K562 (cell line): ENCODE measurements around the gene C14orf180. TPM values are rescaled to one million over a fixed set of nuclear protein-coding genes. Genes with fewer than 3 reads are reported as not detected.

Source experiments
- ATAC-seq: fragments of 200-7000 bp; cut with Tn5 transposase; 3 replicates; pipeline ENCODE4 v1.9.1; 2020; ENCODE audit warnings: moderate library complexity
- BruUV-seq: library from RNA; stranded (reverse); fragments of 400-500 nt; replicated peaks from 2 replicates; lab custom pipeline; 2021; lab: Mats Ljungman, UMichigan
- CTCF ChIA-PET: fragments of 300-600 bp; formaldehyde crosslinking; extraction: SDS; loops from one replicate; lab custom pipeline; 2021; ENCODE audit warnings: low intra/inter-chr PET ratio; lab: Yijun Ruan, JAX
- POLR2A ChIA-PET: fragments of 300-600, 350-650 bp; sonication (Branson Sonifier 250); formaldehyde crosslinking; extraction: SDS; loops from one replicate; lab custom pipeline; 2021; ENCODE audit warnings: antibody characterized with exemption, inconsistent platforms; lab: Yijun Ruan, JAX
- DNase-seq, 4 experiments: peaks; one replicate each; pipeline versions ENCODE4 v3.0.0 to v3.0.0-alpha.2; 2011 to 2018; ENCODE audit warnings: low spot score in 3 of 4, mixed read lengths in 3 of 4; ENCODE audit errors: extremely low read depth in 1 of 4
- FAIRE-seq: peaks from 2 replicates; lab custom pipeline; 2011; peaks lifted over from hg19 to GRCh38; lab: Jason Lieb, UNC
- H2AFZ ChIP-seq: 2 replicates; pipeline ENCODE4 v1.6.0; 2011; ENCODE audit warnings: low read depth, low read length, control low read depth, inconsistent platforms
- H3K27ac ChIP-seq: fragments of 200-600 bp; 3 replicates; pipeline ENCODE4 v1.8.0; 2011; ENCODE audit warnings: low read depth, mild to moderate bottlenecking, control low read depth, inconsistent platforms, low read length, moderate library complexity, mixed read lengths; ENCODE audit errors: extremely low read depth
- H3K27me3 ChIP-seq, 2 experiments: fragments of 300-600 bp in 1 of 2; 2 replicates in 1 of 2; 3 replicates in 1 of 2; pipeline versions ENCODE4 v1.6.0 to v1.8.0; 2011; ENCODE audit warnings: inconsistent platforms in 2 of 2, low read length in 2 of 2, mild to moderate bottlenecking in 1 of 2, mixed read lengths in 1 of 2, moderate library complexity in 1 of 2; ENCODE audit not compliant: control insufficient read depth in 2 of 2, insufficient read depth in 2 of 2
- H3K36me3 ChIP-seq: fragments of 300-600 bp; 3 replicates; pipeline ENCODE4 v1.8.0; 2011; ENCODE audit warnings: mild to moderate bottlenecking, low read length, inconsistent platforms; ENCODE audit not compliant: control insufficient read depth, insufficient read depth
- H3K4me1 ChIP-seq, 2 experiments: fragments of 200-600 bp in 1 of 2; replicated peaks in 1 of 2; 2 replicates in 1 of 2; 3 replicates in 1 of 2; pipeline versions ENCODE4 v1.5.1 to v1.8.0; 2011; ENCODE audit warnings: inconsistent platforms in 2 of 2, low read length in 2 of 2, mild to moderate bottlenecking in 1 of 2, mixed read lengths in 1 of 2, moderate library complexity in 1 of 2; ENCODE audit not compliant: control insufficient read depth in 2 of 2, insufficient read depth in 2 of 2
- H3K4me2 ChIP-seq: 2 replicates; pipeline ENCODE4 v1.6.1; 2011; ENCODE audit warnings: low read length, control low read depth, inconsistent platforms, mixed read lengths; ENCODE audit not compliant: insufficient read depth
- H3K4me3 ChIP-seq: fragments of 200-600 bp; sonication (generic), shearing (Covaris generic); 2 replicates; pipeline ENCODE4 v1.5.1; 2016; ENCODE audit warnings: control low read depth, inconsistent platforms
- H3K79me2 ChIP-seq: fragments of 200-600 bp; 3 replicates; pipeline ENCODE4 v1.8.0; 2011; ENCODE audit warnings: low read length, inconsistent platforms; ENCODE audit not compliant: control insufficient read depth, insufficient read depth
- H3K9ac ChIP-seq, 2 experiments: 2 replicates each; pipeline versions ENCODE4 v1.6.0 to v1.6.1; 2011; ENCODE audit warnings: low read depth in 2 of 2, low read length in 2 of 2, control low read depth in 1 of 2, inconsistent platforms in 1 of 2, mild to moderate bottlenecking in 1 of 2, mixed read lengths in 1 of 2; ENCODE audit not compliant: insufficient read depth in 1 of 2
- H3K9me1 ChIP-seq: one replicate; pipeline ENCODE4 v1.6.0; 2011; ENCODE audit warnings: inconsistent platforms, mild to moderate bottlenecking, low read length, moderate library complexity; ENCODE audit not compliant: control insufficient read depth, insufficient read depth
- H3K9me3 ChIP-seq: replicated peaks from 2 replicates; pipeline ENCODE4 v1.5.1; 2011; ENCODE audit warnings: low read depth, low read length, inconsistent platforms; ENCODE audit not compliant: control insufficient read depth, insufficient read depth
- H4K20me1 ChIP-seq: replicated peaks from 2 replicates; pipeline ENCODE4 v1.6.1; 2011; ENCODE audit warnings: low read length, inconsistent platforms, mixed read lengths; ENCODE audit not compliant: control insufficient read depth, insufficient read depth
- ADNP ChIP-seq: fragments of 200-800 bp; sonication (Bioruptor generic); IDR thresholded peaks from 2 replicates; pipeline ENCODE4 v1.6.1; 2016; ENCODE audit warnings: missing genetic modification characterization, missing compliant biosample characterization
- ETV1 ChIP-seq: fragments of 450-650 bp; conservative IDR thresholded peaks from 2 replicates; pipeline ENCODE4 v1.6.1; 2016; ENCODE audit warnings: missing genetic modification characterization, control low read depth, low read depth, missing compliant biosample characterization
- HEY1 ChIP-seq: fragments of 250-450 bp; sonication (Bioruptor Pico); IDR thresholded peaks from 2 replicates; pipeline ENCODE4 v1.5.0; 2020; ENCODE audit warnings: mild to moderate bottlenecking, moderate library complexity, borderline replicate concordance
- HNRNPLL ChIP-seq: fragments of 200-400 bp; formaldehyde crosslinking; IDR thresholded peaks from 2 replicates; pipeline ENCODE4 v1.6.1; 2017; ENCODE audit warnings: low read length, low read depth, mild to moderate bottlenecking; ENCODE audit not compliant: poor library complexity, severe bottlenecking
- KDM1A ChIP-seq, 2 experiments: fragments of 450-650 bp; IDR thresholded peaks; 2 replicates each; pipeline ENCODE4 v1.6.1; 2016; ENCODE audit warnings: mild to moderate bottlenecking in 2 of 2
- MEIS2 ChIP-seq: fragments of 450-650 bp; IDR thresholded peaks from 2 replicates; pipeline ENCODE4 v1.6.1; 2014; ENCODE audit warnings: mild to moderate bottlenecking; ENCODE audit not compliant: partially characterized antibody
- MYBL2 ChIP-seq, 2 experiments: fragments of 450-650 bp in 1 of 2; sonication (generic) in 1 of 2; formaldehyde crosslinking in 1 of 2; IDR thresholded peaks; 2 replicates each; pipeline versions ENCODE4 v1.6.1 to v1.8.1; 2017 to 2022; ENCODE audit warnings: borderline replicate concordance in 1 of 2, inconsistent platforms in 1 of 2, low read depth in 1 of 2, mild to moderate bottlenecking in 1 of 2, missing genetic modification reagents in 1 of 2, moderate library complexity in 1 of 2
- PHF21A ChIP-seq: fragments of 450-650 bp; IDR thresholded peaks from 2 replicates; pipeline ENCODE4 v1.6.1; 2017; ENCODE audit warnings: low read depth, borderline replicate concordance
- RB1 ChIP-seq: fragments of 450-650 bp; IDR thresholded peaks from 2 replicates; pipeline ENCODE4 v1.6.1; 2017; ENCODE audit warnings: low read depth, mild to moderate bottlenecking
- RHOXF2B ChIP-seq: fragments of 250-450 bp; sonication (Bioruptor Pico); conservative IDR thresholded peaks from 2 replicates; pipeline ENCODE4 v1.5.1; 2021
- TCF3 ChIP-seq: sonication (generic); formaldehyde crosslinking; IDR thresholded peaks from 2 replicates; pipeline ENCODE4 v1.4.0; 2020; ENCODE audit warnings: mild to moderate bottlenecking, missing genetic modification reagents
- ZNF780A ChIP-seq: fragments of 250-450 bp; sonication (Bioruptor Pico); IDR thresholded peaks from 2 replicates; pipeline ENCODE4 v1.5.0; 2021; ENCODE audit warnings: mild to moderate bottlenecking
- ZNF785 ChIP-seq: fragments of 250-450 bp; sonication (Bioruptor Pico); IDR thresholded peaks from 2 replicates; pipeline ENCODE4 v1.4.0; 2020; ENCODE audit warnings: mild to moderate bottlenecking
- WGBS: fragments of 100-300 bp; shearing (Covaris generic); methylation state at CpG from one replicate; pipeline ENCODE4 v1.1.6; 2016; ENCODE audit warnings: low coverage, mixed read lengths; ENCODE audit not compliant: insufficient coverage; ENCODE audit errors: missing lambda C conversion rate; 5-methylcytosine and 5-hydroxymethylcytosine counted together
- in situ Hi-C: fragments of 300-500 bp; cut with MboI; formaldehyde crosslinking; loops from 4 replicates; pipeline ENCODE4 v1.15.0; 2018; ENCODE audit warnings: inconsistent platforms, mixed read lengths
- intact Hi-C: fragments of 100-400 bp; cut with micrococcal nuclease; formaldehyde crosslinking; loops from 2 replicates; pipeline ENCODE4 v1.14.2; 2022
- polyA plus RNA-seq, 8 experiments: library from polyadenylated mRNA; depleted of rRNA in 4 of 8; stranded (reverse) in 5 of 8; unstranded in 3 of 8; fragments of >200 nt; fragmentation: Nextera tagmentation in 2 of 8; fragmentation: Illumina TruSeq in 1 of 8; extraction: Ambion mirVana in 2 of 8; extraction: Trizol in 1 of 8; gene quantifications; 2 replicates each; pipeline versions ENCODE4 v1.2.1 to v1.2.3, GENCODE V29; 2011 to 2014; ENCODE audit warnings: inconsistent platforms in 1 of 8, missing spikeins in 1 of 8
- total RNA-seq, 7 experiments: library from RNA; depleted of rRNA in 6 of 7; stranded (reverse); fragments of >200 nt in 6 of 7; fragmentation: Illumina TruSeq in 2 of 7; extraction: Trizol in 2 of 7; gene quantifications; 2 replicates each; pipeline versions ENCODE4 v1.2.1 to v1.2.3, GENCODE V29; 2011 to 2021; ENCODE audit warnings: low replicate concordance in 1 of 7
- TF ChIP-seq, protein P1 (sequence below): sonication (generic); formaldehyde crosslinking; IDR thresholded peaks from 2 replicates; pipeline ENCODE4 v1.9.0; 2022; ENCODE audit warnings: mild to moderate bottlenecking, missing genetic modification reagents
- TF ChIP-seq, protein P2 (sequence below): sonication (generic); formaldehyde crosslinking; IDR thresholded peaks from 2 replicates; pipeline ENCODE4 v1.8.0; 2022; ENCODE audit warnings: missing genetic modification reagents, mild to moderate bottlenecking, moderate library complexity, borderline replicate concordance
- TF ChIP-seq, protein P3 (sequence below): fragments of 450-650 bp; formaldehyde crosslinking; IDR thresholded peaks from 2 replicates; pipeline ENCODE4 v1.4.0; 2020; ENCODE audit warnings: mild to moderate bottlenecking, moderate library complexity

C14orf180 gene
- total and polyA plus RNA-seq, 9 of the 15 experiments (the other 6 are each of a cell fraction or from before 2014, with no cell fraction given), result not detected

DNA sequence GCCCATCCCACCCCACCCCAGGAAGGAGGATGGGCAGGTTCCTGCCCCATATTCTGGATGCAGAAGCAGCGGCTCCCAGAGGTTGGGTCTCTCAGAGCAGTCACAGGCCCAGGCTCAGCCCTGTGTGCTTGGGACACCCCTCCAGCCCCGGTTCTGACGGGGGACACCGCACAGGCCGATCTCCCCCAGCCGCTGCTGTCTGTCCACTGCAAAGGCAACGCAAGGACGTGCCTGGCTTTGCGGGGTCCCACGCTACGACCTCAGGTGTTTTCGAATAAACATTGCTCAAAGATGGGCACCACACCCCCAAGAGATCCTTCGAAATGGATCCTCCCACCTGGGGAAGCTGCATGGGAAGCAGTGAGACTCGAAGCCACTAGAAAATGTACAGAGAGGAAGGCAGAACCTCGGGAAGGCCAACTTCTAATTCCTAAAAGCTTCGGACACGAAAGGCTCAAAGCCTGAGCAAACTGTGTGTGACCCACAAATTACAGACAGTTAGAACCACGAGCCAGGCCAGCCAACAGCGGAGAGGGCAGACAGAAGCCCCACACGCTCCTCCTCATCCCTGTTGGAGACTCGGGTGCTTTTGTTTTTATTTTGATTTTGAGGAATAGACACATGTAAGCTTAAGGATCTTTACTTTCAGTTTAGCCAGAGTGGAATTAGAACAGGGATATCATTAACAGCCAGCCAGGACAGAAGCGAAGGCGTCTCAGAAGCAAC, 10.8 kb downstream of the C14orf180 start:
- H3K27me3 ChIP-seq, result peaks cover 9 to 32% of the 10 kb centered on the region in 2 experiments; a peak in 3 of 5 replicates
- H3K79me2 ChIP-seq, result no peaks in the 10 kb centered on the region
- no peak overlapping the region for H3K27ac ChIP-seq
- no peak overlapping the region for H3K4me2 ChIP-seq
- ATAC-seq (no peak), DNase-seq (no peak), FAIRE-seq (no peak)
- H2AFZ ChIP-seq, result no peak overlapping the region
- H3K4me3 ChIP-seq, result no peak overlapping the region
- ChIA-PET POLR2A (no interaction called here), CTCF (no interaction called here)
- no TSS peak for BruUV-seq
- in situ Hi-C loops, result no loop called here
- no peaks in the 10 kb centered on the region for H3K9me1 ChIP-seq
- H4K20me1 ChIP-seq, result peaks cover 9% of the 10 kb centered on the region; the same call in 1 of the 2 replicates
- H3K9me3 ChIP-seq, result no peaks in the 10 kb centered on the region
- H3K4me1 ChIP-seq, result peaks cover 0 to 21% of the 10 kb centered on the region in 2 experiments; a peak in 2 of 5 replicates
- no peak overlapping the region for H3K9ac ChIP-seq
- H3K36me3 ChIP-seq, result no peaks in the 10 kb centered on the region
- TF ChIP-seq ADNP (no peak), HEY1 (CRISPR knock-in tag) (no peak), PHF21A (no peak), MYBL2 (IDR thresholded peaks at IDR 0.05; ENCODE audit: low read depth) (no peak), MYBL2 (CRISPR knock-in tag; IDR thresholded peaks at IDR 0.05; ENCODE audit: borderline replicate concordance) (no peak), RB1 (no peak), KDM1A (IDR thresholded peaks at IDR 0.05) (no peak), ZNF785 (CRISPR knock-in tag) (no peak), HNRNPLL (no peak), MEIS2 (no peak), ZNF780A (no peak), ETV1 (tag) (no peak), RHOXF2B (CRISPR knock-in tag) (no peak), TCF3 (no peak)
- TF ChIP-seq, protein P1, sequence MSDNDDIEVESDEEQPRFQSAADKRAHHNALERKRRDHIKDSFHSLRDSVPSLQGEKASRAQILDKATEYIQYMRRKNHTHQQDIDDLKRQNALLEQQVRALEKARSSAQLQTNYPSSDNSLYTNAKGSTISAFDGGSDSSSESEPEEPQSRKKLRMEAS (CRISPR knock-in tag), result no peak
- TF ChIP-seq, protein P2, sequence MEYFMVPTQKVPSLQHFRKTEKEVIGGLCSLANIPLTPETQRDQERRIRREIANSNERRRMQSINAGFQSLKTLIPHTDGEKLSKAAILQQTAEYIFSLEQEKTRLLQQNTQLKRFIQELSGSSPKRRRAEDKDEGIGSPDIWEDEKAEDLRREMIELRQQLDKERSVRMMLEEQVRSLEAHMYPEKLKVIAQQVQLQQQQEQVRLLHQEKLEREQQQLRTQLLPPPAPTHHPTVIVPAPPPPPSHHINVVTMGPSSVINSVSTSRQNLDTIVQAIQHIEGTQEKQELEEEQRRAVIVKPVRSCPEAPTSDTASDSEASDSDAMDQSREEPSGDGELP (CRISPR knock-in tag), result no peak
- TF ChIP-seq, protein P3, sequence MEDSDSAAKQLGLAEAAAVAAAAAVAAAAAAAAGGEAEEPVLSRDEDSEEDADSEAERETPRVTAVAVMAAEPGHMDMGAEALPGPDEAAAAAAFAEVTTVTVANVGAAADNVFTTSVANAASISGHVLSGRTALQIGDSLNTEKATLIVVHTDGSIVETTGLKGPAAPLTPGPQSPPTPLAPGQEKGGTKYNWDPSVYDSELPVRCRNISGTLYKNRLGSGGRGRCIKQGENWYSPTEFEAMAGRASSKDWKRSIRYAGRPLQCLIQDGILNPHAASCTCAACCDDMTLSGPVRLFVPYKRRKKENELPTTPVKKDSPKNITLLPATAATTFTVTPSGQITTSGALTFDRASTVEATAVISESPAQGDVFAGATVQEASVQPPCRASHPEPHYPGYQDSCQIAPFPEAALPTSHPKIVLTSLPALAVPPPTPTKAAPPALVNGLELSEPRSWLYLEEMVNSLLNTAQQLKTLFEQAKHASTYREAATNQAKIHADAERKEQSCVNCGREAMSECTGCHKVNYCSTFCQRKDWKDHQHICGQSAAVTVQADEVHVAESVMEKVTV (CRISPR knock-in tag), result no peak
- intact Hi-C loops, result no loop called here
- WGBS, result 5% methylated on average over 18 of the region's 23 CpGs
